ENCODE measurements around the gene KSR2. TPM values are rescaled to one million over a fixed set of nuclear protein-coding genes. Genes with fewer than 3 reads are reported as not detected.

The KSR2 gene
- total RNA-seq, 1 donor from 2014 or later = under 0.01 TPM

DNA sequence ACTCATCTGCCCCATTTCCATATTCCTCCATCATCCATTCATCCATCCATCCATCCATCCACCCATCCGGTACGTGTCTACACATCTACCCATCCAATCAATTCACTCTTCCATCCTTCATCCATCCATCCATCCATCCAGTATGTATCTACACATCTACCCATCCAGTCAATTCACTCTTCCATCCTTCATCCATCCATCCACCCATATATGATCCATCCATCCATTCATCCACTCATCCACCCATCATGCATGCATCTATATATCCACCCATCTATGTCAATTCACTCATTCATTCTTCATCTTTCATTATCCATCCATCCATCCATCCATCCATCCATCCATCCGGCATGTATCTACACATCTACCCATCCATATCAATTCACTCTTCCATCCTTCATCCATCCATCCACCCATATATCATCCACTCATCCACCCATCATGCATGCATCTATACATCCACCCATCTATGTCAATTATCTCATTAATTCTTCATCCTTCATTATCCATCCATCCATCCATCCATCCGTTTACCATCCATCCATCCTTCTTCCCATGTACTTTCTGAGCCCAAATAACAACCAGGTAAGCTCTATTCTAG, 498.8 kb downstream of the KSR2 start:
- intact Hi-C loops (cut with micrococcal nuclease) = no loop called here

DNA sequence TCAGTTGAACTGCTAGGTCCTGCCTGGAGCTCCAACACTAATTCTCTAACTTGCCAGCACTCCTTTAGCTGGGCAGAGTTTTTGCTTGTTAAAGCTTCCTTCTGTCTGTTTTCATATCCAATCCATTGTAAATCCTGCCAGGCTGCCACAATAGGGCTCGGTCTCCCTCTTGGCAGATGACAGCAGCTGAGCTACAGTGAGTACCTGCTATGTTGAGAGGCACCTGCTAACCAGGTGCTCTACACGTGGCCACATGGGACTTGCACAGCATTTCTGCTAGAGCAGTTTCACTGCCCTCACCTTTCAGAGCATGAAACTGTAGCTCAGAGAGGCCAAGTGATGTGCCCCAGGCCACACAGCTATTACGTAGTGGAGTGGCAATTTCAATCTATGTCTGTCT, 500.8 kb downstream of the KSR2 start:
- intact Hi-C loops (cut with micrococcal nuclease) = no loop called here

GRCh38 chr12:117467588-117467987, 501.2 kb downstream of the KSR2 start:
- intact Hi-C loops (cut with micrococcal nuclease) = no loop called here

DNA sequence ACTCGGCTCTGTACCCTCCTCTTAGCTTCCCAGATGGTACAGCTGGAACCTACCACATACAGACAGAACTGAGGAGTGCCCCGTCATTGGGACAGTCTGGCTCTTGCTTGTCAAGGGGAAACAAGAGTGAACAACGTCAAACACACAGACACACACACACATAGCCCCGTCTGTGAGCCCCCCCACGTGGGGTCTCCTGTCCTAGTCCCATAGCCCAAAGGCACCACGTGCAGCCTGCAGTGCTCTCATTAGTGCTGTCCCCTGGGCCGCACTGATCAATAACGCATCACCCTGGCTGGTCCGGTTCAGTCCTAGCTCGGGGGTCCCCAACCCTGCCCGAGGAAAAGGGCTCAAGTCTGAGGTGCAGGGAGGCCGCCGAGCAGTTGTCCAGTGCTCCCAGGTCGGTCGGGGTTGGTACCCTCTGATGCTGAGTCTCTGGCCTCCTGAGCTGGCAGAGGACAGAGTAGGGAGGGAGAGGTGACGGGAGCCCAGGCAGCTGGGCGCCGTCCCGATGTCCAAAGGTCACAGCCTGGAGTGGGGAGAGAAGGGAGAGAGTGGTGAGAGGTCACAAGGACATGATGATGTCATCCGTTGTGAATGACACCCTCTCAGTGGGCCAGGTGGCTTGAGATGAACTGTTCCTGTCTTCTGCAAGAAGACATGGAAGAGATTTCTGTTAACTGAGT, 502.0 kb downstream of the KSR2 start:
- intact Hi-C loops (cut with micrococcal nuclease) = no loop called here

DNA sequence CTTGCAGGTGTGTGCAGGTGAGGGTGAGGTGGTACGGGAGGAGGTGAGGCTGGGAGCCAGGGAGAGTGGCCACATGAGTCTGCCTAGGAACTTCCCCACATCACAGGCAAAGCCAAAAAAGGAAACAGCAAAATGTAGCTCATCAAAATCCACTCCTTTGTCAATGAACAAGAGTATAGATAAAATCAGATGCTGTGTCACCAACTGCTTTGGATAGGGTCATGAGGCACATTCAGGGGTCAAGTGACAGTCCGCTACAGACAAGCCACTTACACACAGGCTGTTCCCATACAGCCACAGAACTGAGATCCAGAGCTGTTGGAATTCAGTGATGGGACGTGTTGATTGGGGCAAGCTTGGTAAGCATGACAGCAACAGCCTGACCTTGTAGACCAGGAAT, 507.1 kb downstream of the KSR2 start:
- intact Hi-C loops (cut with micrococcal nuclease) = no loop called here

GRCh38 chr12:117459229-117459628, 509.6 kb downstream of the KSR2 start:
- intact Hi-C loops (cut with micrococcal nuclease) = no loop called here

DNA sequence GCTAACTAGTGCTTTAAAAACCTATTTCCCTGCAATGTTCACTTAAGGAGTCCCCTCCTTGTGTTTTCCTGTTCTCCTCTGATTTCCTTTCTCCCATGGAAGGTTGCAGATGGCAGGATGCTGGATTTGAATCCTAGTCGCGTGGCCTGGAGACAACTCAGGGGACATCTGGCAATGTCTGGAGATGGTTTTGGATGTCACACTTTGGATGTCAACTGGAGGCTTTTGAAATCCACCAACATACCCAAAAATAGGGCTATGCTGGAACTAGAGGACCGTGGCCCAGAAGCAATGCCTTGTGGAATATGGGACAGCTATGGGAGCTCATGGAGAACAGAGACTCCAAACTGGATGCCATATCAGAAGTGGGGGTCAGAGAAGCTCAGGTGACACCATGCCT, 511.6 kb downstream of the KSR2 start:
- intact Hi-C loops (cut with micrococcal nuclease) = no loop called here

DNA sequence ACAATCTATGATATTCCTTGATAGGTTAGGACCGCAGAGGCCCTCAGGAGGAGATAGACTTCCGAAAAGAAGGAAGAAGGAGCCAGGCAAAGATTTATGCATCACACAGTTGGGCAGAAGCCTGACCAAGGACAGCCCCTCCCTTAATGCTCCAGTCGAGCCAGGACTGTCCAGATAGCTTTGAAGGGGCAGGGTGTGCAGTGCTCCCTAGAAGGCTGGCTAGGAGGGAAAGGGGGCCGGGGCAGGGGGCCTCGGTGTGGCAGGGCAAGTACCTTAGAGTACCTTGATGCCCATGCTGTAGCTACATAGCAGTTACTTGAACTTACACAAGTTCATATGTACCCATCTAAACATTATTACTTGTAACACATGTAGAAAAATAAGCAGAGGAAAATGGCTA, 512.7 kb downstream of the KSR2 start:
- intact Hi-C loops (cut with micrococcal nuclease) = no loop called here

DNA sequence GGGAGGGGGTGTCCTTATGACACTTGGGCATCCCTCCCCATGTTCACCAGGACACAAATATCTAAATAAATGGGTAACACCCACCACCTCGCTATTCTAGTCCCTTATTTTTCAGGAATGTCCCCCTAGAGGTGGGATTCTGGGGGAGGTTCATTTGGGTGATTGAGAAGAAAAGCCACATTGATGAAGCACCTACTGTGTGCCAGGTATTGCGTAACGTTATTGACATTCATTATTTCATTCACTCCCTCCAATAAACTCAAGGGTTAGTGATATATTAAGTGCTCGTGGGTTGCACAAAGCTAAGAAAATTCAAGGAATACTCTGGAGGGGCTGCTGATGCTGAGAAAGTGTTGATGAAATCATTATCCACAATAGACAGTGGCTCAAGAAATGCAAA, 514.8 kb downstream of the KSR2 start:
- intact Hi-C loops (cut with micrococcal nuclease) = no loop called here

GRCh38 chr12:117452112-117452511, 516.7 kb downstream of the KSR2 start:
- intact Hi-C loops (cut with micrococcal nuclease) = no loop called here

DNA sequence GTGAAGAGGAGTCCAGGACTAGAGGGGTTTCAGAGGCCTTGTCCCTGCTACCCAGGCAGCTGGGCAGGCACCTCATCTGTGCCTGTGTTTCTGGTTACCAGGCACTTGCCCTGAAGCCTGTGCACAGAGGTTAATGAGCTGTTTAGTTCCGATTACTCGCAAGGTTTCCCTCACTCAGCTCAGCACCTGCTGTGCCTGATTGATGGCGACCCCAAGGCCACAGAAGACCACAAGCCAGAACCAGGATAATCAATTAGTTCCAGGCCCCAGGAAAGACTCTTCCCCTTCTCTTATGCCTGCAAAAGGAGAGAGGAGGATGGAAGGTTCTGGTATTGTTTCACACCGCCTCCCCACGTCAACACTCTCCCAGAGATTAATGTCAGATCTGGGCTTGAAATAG, 518.6 kb downstream of the KSR2 start:
- intact Hi-C loops (cut with micrococcal nuclease) = no loop called here

DNA sequence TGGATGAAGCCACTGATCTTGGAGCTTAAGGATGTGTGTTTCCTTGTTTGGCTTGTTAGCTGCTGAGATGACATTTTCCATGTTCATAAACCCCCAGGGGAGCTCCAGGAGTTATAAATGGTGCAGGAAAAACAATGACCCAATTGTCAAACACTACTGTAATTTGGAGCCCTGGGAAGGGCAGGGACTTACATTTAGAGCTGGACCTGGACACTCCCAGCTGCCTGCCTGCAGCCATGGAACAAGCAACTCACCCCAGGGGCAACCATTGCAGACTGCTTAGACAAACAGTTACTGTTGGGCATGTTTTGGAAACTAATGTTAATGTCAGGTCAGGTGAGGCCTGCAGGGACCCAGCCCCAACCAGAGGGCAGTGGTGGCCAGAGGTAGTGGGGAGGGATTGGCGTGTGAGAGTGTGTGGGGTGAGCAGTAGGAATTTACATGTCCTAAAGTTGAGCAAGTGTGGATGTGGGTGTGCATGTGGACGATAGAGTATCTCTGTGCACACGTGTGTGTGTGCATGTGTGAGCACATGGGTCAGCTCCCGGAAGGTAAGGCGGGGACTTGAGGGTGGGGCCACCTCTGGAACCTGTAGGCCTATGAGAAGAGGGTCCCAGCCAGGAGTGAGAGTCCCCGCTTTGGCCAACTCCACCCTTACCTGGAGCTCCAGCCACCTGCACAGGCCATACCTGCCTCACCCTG, 521.0 kb downstream of the KSR2 start:
- intact Hi-C loops (cut with micrococcal nuclease) = no loop called here

DNA sequence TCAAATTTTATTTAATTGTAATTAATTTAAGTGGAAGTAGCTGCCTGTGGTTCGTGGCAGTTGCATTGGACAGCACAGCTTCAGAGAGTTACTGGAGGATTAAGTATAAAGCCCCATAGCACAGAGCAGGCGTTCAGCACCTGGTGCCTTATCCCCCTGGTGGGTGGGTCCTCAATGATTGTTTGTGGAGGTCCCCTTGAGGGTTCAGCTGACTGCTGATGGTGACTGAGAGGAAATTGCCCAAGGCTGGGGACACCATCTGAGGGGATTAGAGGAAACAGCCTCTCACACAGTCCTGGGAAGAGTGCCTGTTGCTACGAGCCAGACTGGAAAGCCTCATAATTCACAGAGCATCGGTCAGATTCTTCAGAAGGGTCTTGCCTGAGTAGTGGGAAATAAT, 524.0 kb downstream of the KSR2 start:
- intact Hi-C loops (cut with micrococcal nuclease) = no loop called here

GRCh38 chr12:117441751-117442150, 527.0 kb downstream of the KSR2 start:
- intact Hi-C loops (cut with micrococcal nuclease) = no loop called here

- intact Hi-C loops (cut with micrococcal nuclease) = no loop called here
Measured at GRCh38 chr12:117440384-117440783, 528.4 kb downstream of the KSR2 start.

GRCh38 chr12:117439531-117440001, 529.2 kb downstream of the KSR2 start:
- intact Hi-C loops (cut with micrococcal nuclease) = no loop called here

DNA sequence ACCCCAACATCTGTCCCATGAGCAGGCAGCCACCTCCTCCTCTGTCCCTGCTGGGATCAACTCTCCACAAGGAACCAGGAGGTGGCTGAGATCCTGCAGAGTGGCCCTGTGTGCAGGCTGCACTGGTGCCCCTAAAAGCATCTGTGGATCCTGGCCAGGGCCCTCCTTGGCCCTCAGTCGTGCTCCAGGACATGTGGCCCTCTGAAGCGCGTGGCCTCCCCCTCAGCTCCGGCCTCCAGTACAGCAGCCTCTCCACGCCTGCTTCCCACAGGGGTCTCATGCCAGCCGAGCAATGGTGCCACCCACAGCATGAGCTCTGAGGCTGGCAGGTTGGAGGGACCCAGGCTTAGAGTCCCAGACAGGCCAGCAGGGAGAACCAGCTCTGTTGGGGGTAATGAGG, 530.0 kb downstream of the KSR2 start:
- intact Hi-C loops (cut with micrococcal nuclease) = no loop called here

DNA sequence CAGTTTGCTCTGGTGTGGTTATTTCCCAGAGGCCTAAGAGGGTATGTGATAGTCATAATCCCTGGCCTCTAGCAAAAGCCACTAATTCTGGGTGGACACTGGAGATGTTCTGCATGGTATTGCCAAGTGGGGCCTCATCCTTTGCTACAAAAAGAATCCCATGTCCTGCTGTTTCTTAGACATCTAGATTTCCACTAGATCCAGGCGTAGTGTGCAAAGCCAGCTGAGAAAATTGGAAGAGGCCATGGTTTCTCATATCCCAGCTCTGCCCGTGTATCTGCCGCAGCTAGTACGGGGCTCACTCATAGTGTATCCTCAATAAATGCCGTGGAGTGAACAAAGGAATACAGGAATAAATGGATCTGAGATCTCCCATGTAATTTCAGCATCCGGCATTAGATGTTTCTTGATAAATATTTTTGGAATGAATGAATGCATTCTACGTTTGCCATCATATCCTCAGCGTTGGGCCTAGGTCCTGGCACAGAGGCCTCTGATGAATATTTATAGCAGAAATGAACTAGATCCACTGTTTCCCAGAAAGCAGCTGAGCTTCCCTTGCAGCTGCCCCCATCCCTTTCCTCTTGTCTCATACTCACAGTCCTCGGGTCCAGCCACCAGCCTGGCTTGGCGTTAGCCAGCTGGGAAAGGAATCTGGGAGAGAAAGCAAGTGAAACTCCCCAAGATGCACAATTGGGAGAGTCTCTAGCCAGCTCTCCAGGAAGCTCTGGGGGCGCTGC, 531.1 kb downstream of the KSR2 start:
- intact Hi-C loops (cut with micrococcal nuclease) = no loop called here

DNA sequence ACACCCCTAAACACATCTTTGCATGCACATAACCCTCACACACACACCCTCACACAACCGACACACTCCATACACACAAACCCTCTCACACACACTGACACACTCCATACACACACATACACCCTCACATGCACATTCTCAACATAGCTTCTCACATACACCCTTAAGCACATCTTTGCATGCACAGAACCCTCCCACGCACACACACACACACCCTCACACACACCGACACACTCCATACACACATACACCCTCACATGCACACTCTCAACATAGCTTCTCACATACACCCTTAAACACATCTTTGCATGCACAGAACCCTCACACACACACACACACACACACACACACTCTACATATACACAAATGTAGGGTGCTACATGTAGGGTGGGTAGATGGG, 534.9 kb downstream of the KSR2 start:
- intact Hi-C loops (cut with micrococcal nuclease) = no loop called here

- intact Hi-C loops (cut with micrococcal nuclease) = no loop called here
Measured at GRCh38 chr12:117430246-117430645, 538.5 kb downstream of the KSR2 start.

DNA sequence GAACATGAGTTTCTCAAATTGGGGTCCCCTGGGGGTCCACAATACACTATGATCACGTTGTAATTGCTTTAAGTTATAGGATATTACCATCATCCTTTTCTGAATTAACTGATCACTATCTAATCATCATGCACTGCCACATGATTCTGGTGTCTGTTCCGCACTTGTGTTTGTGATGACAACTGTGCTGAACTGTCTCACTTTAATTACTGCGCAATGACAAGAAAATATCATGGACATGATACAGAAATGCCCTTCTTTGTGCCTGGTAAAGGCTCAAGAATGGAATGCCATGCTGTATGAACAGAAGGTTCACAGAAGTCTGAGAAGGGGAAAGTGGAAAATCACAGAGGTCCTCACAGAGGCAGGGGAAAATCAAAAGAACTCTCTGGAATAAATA, 541.6 kb downstream of the KSR2 start:
- intact Hi-C loops (cut with micrococcal nuclease) = no loop called here

DNA sequence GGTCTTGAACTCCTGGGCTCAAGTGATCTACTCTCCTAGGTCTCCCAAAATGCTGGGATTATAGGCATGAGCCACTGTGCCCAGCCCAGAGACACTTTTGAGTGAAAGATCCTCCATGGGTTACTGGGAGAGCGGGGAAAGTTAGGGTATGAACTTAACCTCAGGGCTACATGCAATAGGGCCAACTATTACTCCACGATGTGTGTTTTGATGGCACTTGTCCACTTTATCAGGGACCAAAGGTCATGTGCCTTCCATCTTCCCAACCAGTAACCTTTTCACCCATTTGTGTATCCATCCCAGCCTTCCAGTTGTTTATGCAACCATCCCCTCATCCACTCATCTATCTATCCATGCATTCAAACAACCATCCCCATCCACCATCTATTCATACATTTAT, 546.8 kb downstream of the KSR2 start:
- intact Hi-C loops (cut with micrococcal nuclease) = no loop called here
